Keratinocyte (primary cell): ENCODE results near the gene C6orf132. TPM values are rescaled to one million over a fixed set of nuclear protein-coding genes. Genes with fewer than 3 reads are reported as not detected.

Source experiments
- DNase-seq: peaks from one replicate; pipeline ENCODE4 v3.0.0-alpha.2; 2011; ENCODE audit warnings: low read depth, missing footprints, low spot score
- FAIRE-seq: peaks from 2 replicates; lab custom pipeline; 2011; peaks lifted over from hg19 to GRCh38; lab: Jason Lieb, UNC
- H2AFZ ChIP-seq: 2 replicates; pipeline ENCODE4 v1.6.0; 2012; ENCODE audit warnings: low read length, control low read depth, inconsistent platforms; ENCODE audit not compliant: control insufficient read depth
- H3K27ac ChIP-seq: 2 replicates; pipeline ENCODE4 v1.5.1; 2011; ENCODE audit warnings: low read length; ENCODE audit not compliant: control insufficient read depth, insufficient read depth
- H3K27me3 ChIP-seq: 3 replicates; pipeline ENCODE4 v1.6.0; 2011; ENCODE audit warnings: low read length; ENCODE audit not compliant: control insufficient read depth, insufficient read depth; ENCODE audit errors: extremely low read depth
- H3K36me3 ChIP-seq, 2 experiments: 2 replicates in 1 of 2; 3 replicates in 1 of 2; pipeline ENCODE4 v1.5.1; 2011; ENCODE audit warnings: low read length in 2 of 2, mild to moderate bottlenecking in 1 of 2; ENCODE audit not compliant: control insufficient read depth in 2 of 2, insufficient read depth in 2 of 2; ENCODE audit errors: extremely low read depth in 1 of 2
- H3K4me1 ChIP-seq: 3 replicates; pipeline ENCODE4 v1.5.1; 2011; ENCODE audit warnings: low read length; ENCODE audit not compliant: control insufficient read depth, insufficient read depth; ENCODE audit errors: extremely low read depth
- H3K4me2 ChIP-seq: 3 replicates; pipeline ENCODE4 v1.6.0; 2011; ENCODE audit warnings: low read depth, low read length; ENCODE audit not compliant: control insufficient read depth, insufficient read depth; ENCODE audit errors: extremely low read depth
- H3K4me3 ChIP-seq, 3 experiments: fragments of 200-600 bp in 1 of 3; sonication (generic) in 1 of 3; 2 replicates in 2 of 3; 3 replicates in 1 of 3; pipeline ENCODE4 v1.5.1; 2011 to 2016; ENCODE audit warnings: low read length in 3 of 3, mild to moderate bottlenecking in 3 of 3, control low read depth in 2 of 3, inconsistent platforms in 1 of 3, low read depth in 1 of 3, mixed read lengths in 1 of 3, mixed run types in 1 of 3, moderate library complexity in 1 of 3; ENCODE audit not compliant: control insufficient read depth in 2 of 3, insufficient read depth in 2 of 3; ENCODE audit errors: extremely low read depth in 1 of 3
- H3K79me2 ChIP-seq: 2 replicates; pipeline ENCODE4 v1.6.0; 2012; ENCODE audit warnings: low read length; ENCODE audit not compliant: control insufficient read depth, insufficient read depth
- H3K9ac ChIP-seq: 3 replicates; pipeline ENCODE4 v1.6.0; 2011; ENCODE audit warnings: low read length; ENCODE audit not compliant: control insufficient read depth, insufficient read depth; ENCODE audit errors: extremely low read depth
- H3K9me1 ChIP-seq: 3 replicates; pipeline ENCODE4 v1.6.0; 2011; ENCODE audit warnings: low read length; ENCODE audit not compliant: control insufficient read depth, insufficient read depth; ENCODE audit errors: extremely low read depth
- H3K9me3 ChIP-seq: 2 replicates; pipeline ENCODE4 v1.5.1; 2012; ENCODE audit warnings: low read depth, low read length; ENCODE audit not compliant: control insufficient read depth
- H4K20me1 ChIP-seq: 3 replicates; pipeline ENCODE4 v1.6.0; 2011; ENCODE audit warnings: low read length; ENCODE audit not compliant: control insufficient read depth, insufficient read depth; ENCODE audit errors: extremely low read depth
- CTCF ChIP-seq, 3 experiments: IDR thresholded peaks in 1 of 3; conservative IDR thresholded peaks in 1 of 3; optimal IDR thresholded peaks in 1 of 3; 2 replicates in 2 of 3; 3 replicates in 1 of 3; pipeline versions ENCODE3 to v1.5.1; 2011; ENCODE audit warnings: low read length in 3 of 3, mild to moderate bottlenecking in 3 of 3, moderate library complexity in 2 of 3, control low read depth in 1 of 3, inconsistent platforms in 1 of 3; ENCODE audit not compliant: insufficient read depth in 2 of 3; ENCODE audit errors: extremely low read depth in 1 of 3
- EZH2 ChIP-seq: IDR thresholded peaks from one replicate; pipeline ENCODE4 v1.6.1; 2012; ENCODE audit warnings: inconsistent platforms, mild to moderate bottlenecking, low read length, moderate library complexity
- dilution Hi-C: fragments of 300-500 bp; cut with MboI; formaldehyde crosslinking; loops from one replicate; pipeline ENCODE4 v1.7.0; 2020; ENCODE audit warnings: low sequenced_read_pairs; ENCODE audit not compliant: extremely low pct_ligation_motif_present
- polyA minus RNA-seq, 3 experiments: library from RNA; depleted of rRNA, polyadenylated mRNA; stranded (reverse); fragments of >200 nt; gene quantifications; 1 replicate in 1 of 3; 2 replicates in 1 of 3; 3 replicates in 1 of 3; pipeline ENCODE4 v1.2.3, GENCODE V29; 2011
- polyA plus RNA-seq, 5 experiments: library from polyadenylated mRNA; depleted of rRNA in 3 of 5; stranded (reverse) in 3 of 5; stranded (forward) in 1 of 5; unstranded in 1 of 5; fragments of >200 nt; gene quantifications; 1 replicate in 1 of 5; 2 replicates in 3 of 5; 3 replicates in 1 of 5; pipeline versions ENCODE4 v1.2.1 to v1.2.3, GENCODE V29; 2011 to 2012; ENCODE audit warnings: missing spikeins in 2 of 5, low read depth in 1 of 5, low replicate concordance in 1 of 5

The C6orf132 gene
- polyA plus RNA-seq = 8.1 to 15.3 TPM (median 11.8 TPM) in 3 replicates
- 12.2 TPM for polyA plus RNA-seq (2011; ENCODE audit: low read depth)
- polyA plus RNA-seq (2011; cell fraction: cytosol; rRNA removed) = 13.0 and 15.4 TPM in 2 replicates
- polyA plus RNA-seq (2011; cell fraction: nucleus; rRNA removed) = 10.5 and 13.5 TPM in 2 replicates
- 26.2 and 34.7 TPM in 2 replicates for polyA plus RNA-seq (2012; ENCODE audit: low replicate concordance)
- 6.5 to 23.7 TPM (median 8.9 TPM) in 3 replicates for polyA minus RNA-seq
- 18.4 TPM for polyA minus RNA-seq (2011; cell fraction: cytosol; rRNA and poly(A)+ RNA removed)
- polyA minus RNA-seq (2011; cell fraction: nucleus; rRNA and poly(A)+ RNA removed) = 11.6 and 14.6 TPM in 2 replicates

GRCh38 chr6:42142118-42142835 is at the start of gene C6orf132:
C6orf132 (minus strand) TSS chr6:42142620; CDS start chr6:42142444, 176 bp downstream.
- Histone ChIP-seq H3K79me2 (peaks cover 37% of the 10 kb centered on the region), H2AFZ (peak within 1 kb of the TSS; percentile 87), H3K4me2 (peak within 1 kb of the TSS; percentile 95), H3K36me3 (no peaks in the 10 kb centered on the region), H3K4me3 (peak within 1 kb of the TSS; percentile 79 to 93 (median 84)), H3K9me3 (no peaks in the 10 kb centered on the region), H3K9ac (peak within 1 kb of the TSS; percentile 84), H4K20me1 (no peaks in the 10 kb centered on the region), H3K9me1 (no peaks in the 10 kb centered on the region), H3K4me1 (peaks cover 43% of the 10 kb centered on the region), H3K27ac (peak within 1 kb of the TSS; percentile 88), H3K27me3 (no peaks in the 10 kb centered on the region)
- dilution Hi-C loops = no loop called here
- DNase-seq (no peak), FAIRE-seq (no peak)
- TF ChIP-seq EZH2 (no peak), CTCF (optimal IDR thresholded peaks at IDR 0.05 in 1 of 3, IDR thresholded peaks at IDR 0.05 in 1 of 3, conservative IDR thresholded peaks at IDR 0.05 in 1 of 3; ENCODE audit: extremely low read depth in 1 of 3, insufficient read depth in 2 of 3, low read length in 3 of 3) (no peak)

- no peak for DNase-seq
- dilution Hi-C loops = no loop called here
- Histone ChIP-seq H3K36me3 (no peaks in the 10 kb centered on the region), H3K9me1 (peaks cover 2% of the 10 kb centered on the region), H4K20me1 (no peaks in the 10 kb centered on the region), H3K4me3 (no peak overlapping the region), H2AFZ (no peak overlapping the region), H3K9ac (no peak overlapping the region), H3K79me2 (no peaks in the 10 kb centered on the region), H3K4me1 (peaks cover 16% of the 10 kb centered on the region), H3K9me3 (no peaks in the 10 kb centered on the region), H3K4me2 (no peak overlapping the region), H3K27ac (no peak overlapping the region), H3K27me3 (no peaks in the 10 kb centered on the region)
- TF ChIP-seq EZH2 (no peak), CTCF (optimal IDR thresholded peaks at IDR 0.05 in 1 of 3, IDR thresholded peaks at IDR 0.05 in 1 of 3, conservative IDR thresholded peaks at IDR 0.05 in 1 of 3; ENCODE audit: extremely low read depth in 1 of 3, insufficient read depth in 2 of 3, low read length in 3 of 3) (no peak)
- FAIRE-seq = no peak
Observed at GRCh38 chr6:42190554-42191183, 48.2 kb upstream of the C6orf132 start.
